Measurements from ENCODE around the gene BTNL8.

- TF ChIP-seq EZH2 (IDR thresholded peaks at IDR 0.05; ENCODE audit: low read length, missing control alignments), result no peak
- no peak for TF ChIP-seq CTCF (conservative IDR thresholded peaks at IDR 0.05 in 1 of 2, IDR thresholded peaks at IDR 0.05 in 1 of 2; ENCODE audit: low read depth in 1 of 2, low read length in 2 of 2)
These were observed 32.0 kb upstream of the BTNL8 start for GRCh38 chr5:180866985-180867384.
